ENCODE results near the gene AMHR2. TPM values are rescaled to one million over a fixed set of nuclear protein-coding genes. Genes with fewer than 3 reads are reported as not detected.

Gene AMHR2
- total and polyA plus RNA-seq, 9 of the 15 experiments (the other 6 are each of a cell fraction or from before 2014, with no cell fraction given) = 8.9 to 49.7 (median 19.3) TPM

DNA sequence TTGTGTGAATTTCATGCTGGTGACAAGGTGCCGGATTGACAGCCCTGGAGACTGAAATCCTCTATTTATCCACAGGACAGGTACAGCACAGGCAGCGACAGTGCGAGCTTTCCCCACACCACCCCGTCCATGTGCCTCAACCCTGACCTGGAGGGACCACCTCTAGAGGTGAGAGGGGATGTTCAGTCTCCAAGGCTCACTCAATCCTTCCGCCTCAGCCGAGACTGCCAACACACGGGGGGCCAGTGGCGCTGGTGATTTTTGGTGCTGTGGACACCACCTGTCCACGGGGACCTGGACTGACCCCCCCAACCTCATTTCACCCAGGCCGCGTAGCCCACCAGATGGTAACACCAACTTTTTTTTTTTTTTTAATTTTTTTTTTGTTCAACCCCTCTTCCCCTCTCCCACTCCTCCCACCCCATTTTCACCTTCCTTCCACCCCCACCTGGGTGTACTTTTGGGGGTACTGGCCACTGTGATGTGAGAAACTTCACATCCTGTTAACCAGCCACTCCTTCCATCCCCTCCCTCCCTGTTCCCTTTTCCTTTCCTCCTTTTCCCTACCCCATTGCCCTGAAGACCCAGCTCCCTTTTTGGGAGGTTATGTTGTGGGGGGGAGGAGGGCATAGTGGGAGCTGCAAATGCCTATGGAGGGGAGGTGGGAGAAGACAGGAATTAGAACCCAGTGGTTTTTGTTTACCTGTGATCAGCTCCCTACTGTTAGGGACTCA is 41.2 kb downstream of the AMHR2 start (continued):
- TF ChIP-seq LEF1 (IDR thresholded peaks at IDR 0.05) = no peak
- TF ChIP-seq ATF7 (IDR thresholded peaks at IDR 0.05) = no peak
- TF ChIP-seq TSC22D4 (tag; IDR thresholded peaks at IDR 0.05) = no peak

DNA sequence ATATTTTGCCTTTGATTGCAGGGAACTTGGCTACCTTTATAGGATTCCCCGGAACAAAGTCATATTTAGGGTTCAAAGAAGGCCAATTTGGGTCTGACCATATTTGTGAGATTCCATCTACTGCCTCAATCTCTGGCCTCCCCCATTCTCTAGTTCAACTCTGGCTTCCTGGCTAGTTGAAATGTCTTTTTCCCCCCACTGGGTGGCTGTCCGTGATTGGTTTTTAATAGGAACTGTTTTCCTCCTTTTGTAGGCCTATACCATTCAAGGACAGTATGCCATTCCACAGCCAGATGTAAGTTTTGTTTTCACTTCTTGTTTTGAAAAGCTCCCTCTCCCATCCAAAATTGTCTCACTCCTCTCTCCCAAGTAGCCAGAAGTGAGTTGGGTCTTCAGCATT is 42.0 kb downstream of the AMHR2 start:
- TF ChIP-seq ZNF79 (CRISPR knock-in tag; IDR thresholded peaks at IDR 0.05; ENCODE audit: low read depth) = no peak
- TF ChIP-seq ERF (CRISPR knock-in tag; IDR thresholded peaks at IDR 0.05) = no peak
- no peak for TF ChIP-seq BRCA1 (IDR thresholded peaks at IDR 0.05)
- TF ChIP-seq BRCA1 (CRISPR knock-in tag; IDR thresholded peaks at IDR 0.05) = no peak
- TF ChIP-seq MYC (IDR thresholded peaks at IDR 0.05; ENCODE audit: low read depth, low read length) = no peak
- no peak for TF ChIP-seq MYC (CRISPR knock-in tag; IDR thresholded peaks at IDR 0.05; ENCODE audit: borderline replicate concordance, low read depth)
- TF ChIP-seq, protein P1, sequence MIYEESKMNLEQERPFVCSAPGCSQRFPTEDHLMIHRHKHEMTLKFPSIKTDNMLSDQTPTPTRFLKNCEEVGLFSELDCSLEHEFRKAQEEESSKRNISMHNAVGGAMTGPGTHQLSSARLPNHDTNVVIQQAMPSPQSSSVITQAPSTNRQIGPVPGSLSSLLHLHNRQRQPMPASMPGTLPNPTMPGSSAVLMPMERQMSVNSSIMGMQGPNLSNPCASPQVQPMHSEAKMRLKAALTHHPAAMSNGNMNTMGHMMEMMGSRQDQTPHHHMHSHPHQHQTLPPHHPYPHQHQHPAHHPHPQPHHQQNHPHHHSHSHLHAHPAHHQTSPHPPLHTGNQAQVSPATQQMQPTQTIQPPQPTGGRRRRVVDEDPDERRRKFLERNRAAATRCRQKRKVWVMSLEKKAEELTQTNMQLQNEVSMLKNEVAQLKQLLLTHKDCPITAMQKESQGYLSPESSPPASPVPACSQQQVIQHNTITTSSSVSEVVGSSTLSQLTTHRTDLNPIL (CRISPR knock-in tag; IDR thresholded peaks at IDR 0.05) = no peak
- no peak for TF ChIP-seq KDM1A (IDR thresholded peaks at IDR 0.05)
- H3K4me2 ChIP-seq (ENCODE audit: insufficient read depth, low read length) = no peak overlapping the region
- TSS peak; percentile 2 for BruUV-seq (replicated peaks)
- intact Hi-C loops (cut with micrococcal nuclease) (no loop called here), in situ Hi-C loops (cut with MboI) (no loop called here)
- H3K9ac ChIP-seq (ENCODE audit: insufficient read depth in 1 of 2, low read depth in 2 of 2, low read length in 2 of 2) = no peak overlapping the region
- POLR2A ChIA-PET = interaction anchor here (1.3 to 8.8 kb wide), 4 partner anchors 9 to 35 kb away, joined by 3 to 87 read pairs (median 16); partner anchors contain the start of gene TARBP2
- H3K36me3 ChIP-seq (ENCODE audit: control insufficient read depth, insufficient read depth, low read length) = peaks cover 100% of the 10 kb centered on the region
- CTCF ChIA-PET (ENCODE audit: low intra/inter-chr PET ratio) = interaction anchor here (1.1 kb wide), 1 partner anchor 43 kb away, joined by 3 read pairs; no protein-coding TSS in a partner anchor
- no peak overlapping the region for H3K27ac ChIP-seq (ENCODE audit: extremely low read depth, low read depth, low read length)
- no peaks in the 10 kb centered on the region for H3K27me3 ChIP-seq (ENCODE audit: control insufficient read depth in 2 of 2, insufficient read depth in 2 of 2, low read length in 2 of 2)
- no peak for ATAC-seq
- FAIRE-seq = no peak
- no peaks in the 10 kb centered on the region for H3K9me1 ChIP-seq (ENCODE audit: control insufficient read depth, insufficient read depth, low read length)
- peaks cover 0 to 3% of the 10 kb centered on the region in 2 experiments; a peak in 1 of 5 replicates for H3K4me1 ChIP-seq (replicated peaks in 1 of 2; ENCODE audit: control insufficient read depth in 2 of 2, insufficient read depth in 2 of 2, low read length in 2 of 2)
- H3K79me2 ChIP-seq (ENCODE audit: control insufficient read depth, insufficient read depth, low read length) = peaks cover 80% of the 10 kb centered on the region
- no peak overlapping the region for H2AFZ ChIP-seq (ENCODE audit: low read depth, low read length)
- no peak overlapping the region for H3K4me3 ChIP-seq
- H3K9me3 ChIP-seq (replicated peaks; ENCODE audit: control insufficient read depth, insufficient read depth, low read depth, low read length) = no peaks in the 10 kb centered on the region
- DNase-seq (ENCODE audit: extremely low read depth in 1 of 4, low spot score in 3 of 4) = no peak
- peaks cover 21% of the 10 kb centered on the region for H4K20me1 ChIP-seq (replicated peaks; ENCODE audit: control insufficient read depth, insufficient read depth, low read length)
- 78% methylated on average over 2 of the region's 2 CpGs for WGBS (ENCODE audit: insufficient coverage, low coverage, missing lambda C conversion rate)

Measured in K562 (cell line).